Hepatocyte (in vitro differentiated cells): ENCODE results near the gene SDK1.

Experiments used
- CTCF ChIP-seq: fragments of 200-600 bp; sonication (generic); IDR thresholded peaks from 2 replicates; pipeline ENCODE4 v1.5.1; 2016; ENCODE audit warnings: antibody characterized with exemption, mild to moderate bottlenecking; ENCODE audit not compliant: poor library complexity
- EZH2 ChIP-seq: fragments of 200-600 bp; sonication (generic); IDR thresholded peaks from 2 replicates; pipeline ENCODE4 v1.6.1; 2016; ENCODE audit warnings: antibody characterized with exemption, mild to moderate bottlenecking, borderline replicate concordance
- EZH2phosphoT487 ChIP-seq: fragments of 200-600 bp; sonication (generic); IDR thresholded peaks from one replicate; pipeline ENCODE4 v1.6.1; 2018; ENCODE audit warnings: antibody characterized with exemption, mild to moderate bottlenecking, low read depth, moderate library complexity; ENCODE audit not compliant: unreplicated experiment, severe bottlenecking

- TF ChIP-seq CTCF = no peak
- no peak for TF ChIP-seq EZH2phosphoT487
- no peak for TF ChIP-seq EZH2
These were observed 894.6 kb downstream of the SDK1 start for GRCh38 chr7:4195660-4196059.
